Erythroblast (primary cell): ENCODE results near the gene SRSF3.
A peak's percentile ranks its signal among the peaks of the same experiment; 100 is the strongest.
"Not testable (repeated sequence)": the region's sequence is repeated elsewhere in the genome, so short reads cannot be mapped to it uniquely, and the experiment has no call there.

Experiments used
- DNase-seq, 2 experiments: peaks; one replicate each; lab custom pipeline; 2025; lab: John Stamatoyannopoulos, UW
- GATA1 ChIP-seq: IDR thresholded peaks from 2 replicates; pipeline ENCODE4 v1.6.1; 2011; ENCODE audit warnings: low read depth, mild to moderate bottlenecking, control low read depth, low read length, moderate library complexity
- POLR2A ChIP-seq: IDR thresholded peaks from 2 replicates; pipeline ENCODE4 v1.6.1; 2011; ENCODE audit warnings: mild to moderate bottlenecking, low read length

Gene SRSF3

DNA sequence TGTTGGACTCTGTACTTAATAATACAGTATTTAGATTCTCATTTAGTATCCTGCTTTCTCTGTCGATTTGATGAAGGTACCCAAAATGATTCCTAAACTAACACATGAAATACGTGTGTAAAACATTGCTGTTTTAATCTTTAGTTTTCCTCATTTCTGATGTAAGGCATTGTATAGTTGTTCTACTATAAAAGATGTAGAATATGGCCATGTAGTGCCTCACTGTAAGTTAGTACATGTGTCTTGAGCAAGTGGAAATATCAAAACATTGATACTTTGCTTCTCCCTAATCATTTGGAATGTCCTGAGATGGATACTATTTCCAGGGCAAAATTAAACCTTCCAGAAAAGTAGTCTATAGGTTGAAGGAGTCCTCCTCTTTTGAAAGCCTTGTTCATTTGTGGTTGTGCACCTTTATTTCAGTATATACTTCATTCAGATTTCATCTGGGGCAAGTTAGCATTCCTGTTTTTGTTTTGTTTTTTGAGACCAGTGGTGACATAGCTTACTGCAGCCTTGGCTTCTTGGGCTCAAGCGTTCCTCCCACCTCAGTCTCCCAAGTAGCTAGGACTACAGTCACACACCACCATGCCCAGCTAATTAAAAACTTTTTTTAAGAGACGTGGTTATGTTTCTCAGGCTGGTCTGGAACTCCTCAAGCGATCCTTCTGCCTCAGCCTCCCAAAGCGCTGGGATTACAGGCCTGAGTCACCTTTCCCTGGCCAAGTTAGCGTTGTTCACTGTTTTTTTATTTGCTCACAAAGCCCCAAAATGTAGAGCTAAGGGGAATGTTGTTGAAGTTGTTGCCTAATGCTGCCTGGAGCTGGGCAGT lies 11.6 kb downstream of the SRSF3 start:
- DNase-seq, result no peak
- TF ChIP-seq GATA1 (no peak), POLR2A (peak; percentile 27)

DNA sequence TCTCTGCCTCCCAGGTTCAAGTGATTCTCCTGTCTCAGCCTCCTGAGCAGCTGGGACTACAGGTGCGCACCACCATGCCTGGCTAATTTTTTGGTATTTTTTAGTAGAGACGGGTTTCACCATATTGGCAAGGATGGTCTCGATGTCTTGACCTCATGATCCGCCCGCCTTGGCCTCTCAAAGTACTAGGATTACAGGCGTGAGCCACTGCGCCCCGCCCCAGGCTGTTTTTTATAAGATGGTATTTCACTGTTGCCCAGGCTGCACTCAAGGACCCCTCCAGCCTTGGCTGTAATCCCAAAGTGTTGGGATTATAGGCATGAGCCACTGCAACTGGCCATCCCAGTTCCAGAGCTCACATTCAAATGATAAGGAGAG lies 13.1 kb downstream of the SRSF3 start:
- not testable (repeated sequence) for DNase-seq

GRCh38 chr6:36607683-36608386 lies 13.7 kb downstream of the SRSF3 start:
- TF ChIP-seq POLR2A, result no peak
- no peak for TF ChIP-seq GATA1
- DNase-seq, result no peak

- no peak for DNase-seq
- TF ChIP-seq POLR2A, result no peak
Measured at GRCh38 chr6:36608788-36609563, 14.8 kb downstream of the SRSF3 start.

- DNase-seq, result no peak
Measured at GRCh38 chr6:36609582-36609981, 15.4 kb downstream of the SRSF3 start.

GRCh38 chr6:36610041-36610955 lies 16.1 kb downstream of the SRSF3 start:
- peak in 1 of 2 experiments; percentile 48 for DNase-seq
- no peak for TF ChIP-seq GATA1
- no peak for TF ChIP-seq POLR2A

More at GRCh38 chr6:36609582-36609981, 15.4 kb downstream of the SRSF3 start:
- TF ChIP-seq GATA1, result no peak
- TF ChIP-seq POLR2A, result peak; percentile 10

DNA sequence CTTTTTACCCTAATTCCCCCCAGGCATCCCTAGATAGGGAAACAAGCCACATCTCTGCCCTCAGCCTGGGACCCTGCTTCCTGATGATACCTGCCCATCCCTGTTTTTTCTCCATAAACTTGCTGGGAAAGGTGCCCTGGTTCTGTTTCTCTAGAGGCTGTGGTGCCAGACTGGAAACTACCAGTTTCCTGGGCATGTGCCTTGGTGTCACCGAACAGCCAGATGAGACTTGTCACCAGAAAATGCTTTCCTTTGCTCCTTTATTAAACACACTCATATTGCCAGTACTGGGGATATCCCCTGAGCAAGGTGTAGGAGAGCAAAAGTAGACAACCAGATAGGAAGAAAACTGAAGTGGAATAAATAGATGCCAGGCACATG lies 16.8 kb downstream of the SRSF3 start:
- TF ChIP-seq POLR2A (no peak), GATA1 (no peak)
- DNase-seq, result no peak

DNA sequence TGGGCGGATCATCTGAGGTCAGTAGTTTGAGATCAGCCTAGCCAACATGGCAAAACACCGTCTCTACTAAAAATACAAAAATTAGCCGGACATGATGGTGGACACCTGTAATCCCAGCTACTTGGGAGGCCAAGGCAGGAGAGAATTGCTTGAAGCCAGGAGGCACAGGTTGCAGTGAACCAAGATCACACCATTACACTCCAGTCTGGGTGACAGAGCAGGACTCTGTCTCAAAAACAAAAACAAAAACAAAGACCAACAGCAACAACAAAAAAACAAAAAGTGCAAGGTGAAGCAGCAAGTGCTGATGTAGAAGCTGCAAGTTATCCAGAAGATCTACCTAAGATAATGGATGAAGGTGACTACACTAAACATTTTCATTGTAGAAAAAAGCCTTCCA lies 17.5 kb downstream of the SRSF3 start:
- not testable (repeated sequence) for DNase-seq

DNA sequence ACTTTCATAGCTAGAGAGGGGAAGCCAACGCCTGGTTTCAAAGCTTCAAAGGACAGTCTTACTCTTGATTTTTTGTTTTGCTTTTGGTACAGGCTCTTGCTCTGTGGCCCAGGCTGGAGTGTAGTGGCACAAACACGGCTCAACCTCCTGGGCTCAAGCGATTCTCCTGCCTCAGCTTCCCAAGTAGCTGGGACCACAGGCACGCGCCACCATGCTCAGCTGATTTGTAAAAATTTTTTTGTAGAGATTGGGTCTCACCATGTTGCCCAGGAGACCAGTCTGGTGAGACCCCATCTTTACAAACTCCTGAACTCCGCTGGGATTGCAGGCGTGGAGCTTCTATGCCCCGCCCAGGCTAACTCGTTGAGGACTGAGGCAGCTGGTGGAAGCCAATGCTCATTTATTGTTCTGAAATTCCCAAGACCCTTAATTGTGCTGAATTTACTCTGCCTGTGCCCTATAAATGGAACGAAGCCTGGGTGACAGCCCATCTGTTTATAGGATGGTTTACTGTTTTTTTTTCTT lies 18.0 kb downstream of the SRSF3 start:
- DNase-seq, result no peak
- TF ChIP-seq POLR2A, result no peak
- TF ChIP-seq GATA1, result no peak

GRCh38 chr6:36613200-36613995 lies 19.2 kb downstream of the SRSF3 start:
- no peak for TF ChIP-seq POLR2A
- no peak for TF ChIP-seq GATA1
- no peak for DNase-seq

DNA sequence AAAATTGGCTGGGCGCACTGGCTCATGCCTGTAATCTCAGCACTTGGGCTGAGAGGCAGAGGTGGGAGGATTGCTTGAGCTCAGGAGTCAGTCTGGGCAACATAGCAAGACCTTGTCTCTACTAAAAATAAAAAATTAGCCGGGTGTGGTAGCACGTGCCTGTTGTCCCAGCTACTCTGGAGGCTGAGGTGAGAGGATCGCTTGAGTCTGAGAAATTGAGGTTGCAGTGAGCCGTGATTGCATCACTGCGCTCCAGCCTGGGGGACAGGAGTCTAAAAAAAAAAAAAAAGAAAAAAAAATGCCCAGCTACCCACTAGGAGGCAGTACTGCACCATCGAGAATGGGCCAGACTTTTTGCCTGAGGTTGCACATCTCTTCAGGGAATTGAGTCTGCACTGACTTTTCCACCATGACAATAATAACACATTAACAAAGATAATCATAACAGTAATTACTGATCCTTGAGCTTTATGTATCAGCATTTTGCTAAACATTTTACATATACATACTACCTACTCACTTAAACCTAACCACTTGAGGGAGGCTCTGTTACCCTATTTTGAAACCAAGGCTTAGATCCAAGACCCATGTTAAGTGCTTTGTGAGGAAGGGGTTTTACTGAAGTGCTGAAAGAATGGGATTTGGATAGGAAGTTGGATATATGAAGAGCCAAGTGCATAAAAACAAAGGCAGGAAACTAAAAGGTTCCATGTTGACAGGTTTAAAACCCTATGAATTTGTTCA lies 21.0 kb downstream of the SRSF3 start:
- peak; percentile 62 to 82 for DNase-seq
- TF ChIP-seq POLR2A, result no peak
